HepG2 (cell line): Measurements from ENCODE around the gene SCYL1. TPM values are rescaled to one million over a fixed set of nuclear protein-coding genes. Genes with fewer than 3 reads are reported as not detected.
A peak's percentile ranks its signal among the peaks of the same experiment; 100 is the strongest.

Experiments
- ADNP ChIP-seq: sonication (generic); formaldehyde crosslinking; IDR thresholded peaks from 2 replicates; pipeline ENCODE4 v1.4.0; 2020; ENCODE audit warnings: missing genetic modification reagents
- ARNT2 ChIP-seq: sonication (generic); formaldehyde crosslinking; IDR thresholded peaks from 2 replicates; pipeline ENCODE4 v1.8.0; 2022; ENCODE audit warnings: mild to moderate bottlenecking, low read depth, missing genetic modification reagents, moderate library complexity
- BORCS8-MEF2B ChIP-seq: sonication (generic); formaldehyde crosslinking; IDR thresholded peaks from 2 replicates; pipeline ENCODE4 v1.8.0; 2022; ENCODE audit warnings: mild to moderate bottlenecking, missing genetic modification reagents
- E2F2 ChIP-seq: sonication (generic); formaldehyde crosslinking; IDR thresholded peaks from 2 replicates; pipeline ENCODE4 v1.4.0; 2020; ENCODE audit warnings: missing genetic modification reagents, borderline replicate concordance
- FOXK1 ChIP-seq: sonication (generic); formaldehyde crosslinking; IDR thresholded peaks from 2 replicates; pipeline ENCODE4 v1.4.0; 2020; ENCODE audit warnings: low read depth, missing genetic modification reagents, borderline replicate concordance
- HOXD1 ChIP-seq: sonication (generic); formaldehyde crosslinking; IDR thresholded peaks from 2 replicates; pipeline ENCODE4 v1.5.0; 2020; ENCODE audit warnings: missing genetic modification reagents
- KDM2A ChIP-seq: sonication (generic); formaldehyde crosslinking; IDR thresholded peaks from 2 replicates; pipeline ENCODE4 v1.4.0; 2020; ENCODE audit warnings: low read depth, missing genetic modification reagents, borderline replicate concordance
- MIER2 ChIP-seq: IDR thresholded peaks from 2 replicates; pipeline ENCODE4 v1.6.1; 2016; ENCODE audit warnings: missing biosample characterization, missing genetic modification reagents
- REL ChIP-seq: sonication (generic); formaldehyde crosslinking; conservative IDR thresholded peaks from 2 replicates; pipeline ENCODE4 v1.8.0; 2022; ENCODE audit warnings: mild to moderate bottlenecking, missing genetic modification reagents, moderate library complexity
- polyA plus RNA-seq, 8 experiments: library from polyadenylated mRNA; depleted of rRNA in 3 of 8; stranded (reverse) in 7 of 8; unstranded in 1 of 8; fragments of >200 nt; fragmentation: Illumina TruSeq in 4 of 8; extraction: Trizol in 4 of 8; gene quantifications; 2 replicates each; pipeline versions ENCODE4 v1.2.1 to v1.2.3, GENCODE V29; 2011 to 2016; ENCODE audit warnings: low read depth in 4 of 8, missing spikeins in 1 of 8, mixed read lengths in 1 of 8; ENCODE audit not compliant: insufficient read depth in 1 of 8
- total RNA-seq, 5 experiments: library from RNA; depleted of rRNA; stranded (reverse); fragments of >200 nt; fragmentation: Illumina TruSeq; extraction: Trizol; gene quantifications; 2 replicates each; pipeline ENCODE4 v1.2.3, GENCODE V29; 2016; ENCODE audit warnings: low read depth in 1 of 5
- TF ChIP-seq, protein P1 (sequence below): sonication (generic); formaldehyde crosslinking; IDR thresholded peaks from one replicate; pipeline ENCODE4 v1.5.1; 2020; ENCODE audit warnings: mild to moderate bottlenecking, missing genetic modification reagents; ENCODE audit errors: not compliant biosample characterization
- TF ChIP-seq, protein P2 (sequence below): sonication (generic); formaldehyde crosslinking; IDR thresholded peaks from 2 replicates; pipeline ENCODE4 v1.5.1; 2020; ENCODE audit warnings: missing genetic modification reagents, mild to moderate bottlenecking, borderline replicate concordance
- TF ChIP-seq, protein P3 (sequence below), 2 experiments: sonication (generic) in 1 of 2; formaldehyde crosslinking in 1 of 2; IDR thresholded peaks; 2 replicates each; pipeline versions ENCODE4 v1.5.1 to v1.6.1; 2011 to 2020; ENCODE audit warnings: borderline replicate concordance in 1 of 2, low read depth in 1 of 2, low read length in 1 of 2, mild to moderate bottlenecking in 1 of 2, missing genetic modification reagents in 1 of 2, moderate library complexity in 1 of 2
- TF ChIP-seq, protein P4 (sequence below): sonication (generic); formaldehyde crosslinking; IDR thresholded peaks from 2 replicates; pipeline ENCODE4 v1.5.0; 2020; ENCODE audit warnings: mild to moderate bottlenecking, low read depth, missing genetic modification reagents, borderline replicate concordance

Gene SCYL1
- total and polyA plus RNA-seq, 2 of the 13 experiments (the other 11 are each of a cell fraction or from before 2014, with no cell fraction given), result 65.9 to 103 TPM

DNA sequence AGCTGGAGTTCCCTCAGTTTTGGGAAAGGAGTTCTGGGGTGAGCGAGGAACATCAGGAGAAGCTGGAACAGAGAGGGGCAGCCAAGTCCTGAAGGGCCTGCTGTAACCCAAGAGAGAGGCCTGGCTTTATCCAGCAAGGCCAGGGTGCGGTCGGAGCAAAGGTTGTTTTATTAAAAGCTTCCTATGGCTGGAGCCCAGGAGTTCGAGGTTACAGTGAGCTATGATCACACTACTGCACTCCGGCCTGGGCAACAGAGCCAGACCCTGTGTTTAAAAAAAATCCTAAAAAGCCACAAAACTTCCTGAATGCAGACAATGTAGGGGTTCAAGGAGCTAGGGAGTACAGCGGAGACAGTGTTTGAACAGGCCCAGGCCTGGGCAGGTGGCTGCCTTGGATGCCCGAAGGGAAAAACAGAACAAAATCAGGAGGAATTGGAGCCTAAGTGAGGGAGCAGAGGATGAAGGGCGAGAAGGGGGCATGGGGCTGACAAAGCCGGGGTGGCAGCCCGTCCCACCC lies 48.2 kb upstream of the SCYL1 start (continued):
- TF ChIP-seq E2F2 (no peak), HOXD1 (CRISPR knock-in tag) (no peak), FOXK1 (CRISPR knock-in tag) (no peak), ADNP (CRISPR knock-in tag) (no peak), MIER2 (CRISPR knock-in tag) (no peak), KDM2A (CRISPR knock-in tag) (no peak; the same call in 1 of the 2 replicates), ARNT2 (CRISPR knock-in tag) (no peak), REL (CRISPR knock-in tag) (no peak), BORCS8-MEF2B (CRISPR knock-in tag) (no peak)
- TF ChIP-seq, protein P1, sequence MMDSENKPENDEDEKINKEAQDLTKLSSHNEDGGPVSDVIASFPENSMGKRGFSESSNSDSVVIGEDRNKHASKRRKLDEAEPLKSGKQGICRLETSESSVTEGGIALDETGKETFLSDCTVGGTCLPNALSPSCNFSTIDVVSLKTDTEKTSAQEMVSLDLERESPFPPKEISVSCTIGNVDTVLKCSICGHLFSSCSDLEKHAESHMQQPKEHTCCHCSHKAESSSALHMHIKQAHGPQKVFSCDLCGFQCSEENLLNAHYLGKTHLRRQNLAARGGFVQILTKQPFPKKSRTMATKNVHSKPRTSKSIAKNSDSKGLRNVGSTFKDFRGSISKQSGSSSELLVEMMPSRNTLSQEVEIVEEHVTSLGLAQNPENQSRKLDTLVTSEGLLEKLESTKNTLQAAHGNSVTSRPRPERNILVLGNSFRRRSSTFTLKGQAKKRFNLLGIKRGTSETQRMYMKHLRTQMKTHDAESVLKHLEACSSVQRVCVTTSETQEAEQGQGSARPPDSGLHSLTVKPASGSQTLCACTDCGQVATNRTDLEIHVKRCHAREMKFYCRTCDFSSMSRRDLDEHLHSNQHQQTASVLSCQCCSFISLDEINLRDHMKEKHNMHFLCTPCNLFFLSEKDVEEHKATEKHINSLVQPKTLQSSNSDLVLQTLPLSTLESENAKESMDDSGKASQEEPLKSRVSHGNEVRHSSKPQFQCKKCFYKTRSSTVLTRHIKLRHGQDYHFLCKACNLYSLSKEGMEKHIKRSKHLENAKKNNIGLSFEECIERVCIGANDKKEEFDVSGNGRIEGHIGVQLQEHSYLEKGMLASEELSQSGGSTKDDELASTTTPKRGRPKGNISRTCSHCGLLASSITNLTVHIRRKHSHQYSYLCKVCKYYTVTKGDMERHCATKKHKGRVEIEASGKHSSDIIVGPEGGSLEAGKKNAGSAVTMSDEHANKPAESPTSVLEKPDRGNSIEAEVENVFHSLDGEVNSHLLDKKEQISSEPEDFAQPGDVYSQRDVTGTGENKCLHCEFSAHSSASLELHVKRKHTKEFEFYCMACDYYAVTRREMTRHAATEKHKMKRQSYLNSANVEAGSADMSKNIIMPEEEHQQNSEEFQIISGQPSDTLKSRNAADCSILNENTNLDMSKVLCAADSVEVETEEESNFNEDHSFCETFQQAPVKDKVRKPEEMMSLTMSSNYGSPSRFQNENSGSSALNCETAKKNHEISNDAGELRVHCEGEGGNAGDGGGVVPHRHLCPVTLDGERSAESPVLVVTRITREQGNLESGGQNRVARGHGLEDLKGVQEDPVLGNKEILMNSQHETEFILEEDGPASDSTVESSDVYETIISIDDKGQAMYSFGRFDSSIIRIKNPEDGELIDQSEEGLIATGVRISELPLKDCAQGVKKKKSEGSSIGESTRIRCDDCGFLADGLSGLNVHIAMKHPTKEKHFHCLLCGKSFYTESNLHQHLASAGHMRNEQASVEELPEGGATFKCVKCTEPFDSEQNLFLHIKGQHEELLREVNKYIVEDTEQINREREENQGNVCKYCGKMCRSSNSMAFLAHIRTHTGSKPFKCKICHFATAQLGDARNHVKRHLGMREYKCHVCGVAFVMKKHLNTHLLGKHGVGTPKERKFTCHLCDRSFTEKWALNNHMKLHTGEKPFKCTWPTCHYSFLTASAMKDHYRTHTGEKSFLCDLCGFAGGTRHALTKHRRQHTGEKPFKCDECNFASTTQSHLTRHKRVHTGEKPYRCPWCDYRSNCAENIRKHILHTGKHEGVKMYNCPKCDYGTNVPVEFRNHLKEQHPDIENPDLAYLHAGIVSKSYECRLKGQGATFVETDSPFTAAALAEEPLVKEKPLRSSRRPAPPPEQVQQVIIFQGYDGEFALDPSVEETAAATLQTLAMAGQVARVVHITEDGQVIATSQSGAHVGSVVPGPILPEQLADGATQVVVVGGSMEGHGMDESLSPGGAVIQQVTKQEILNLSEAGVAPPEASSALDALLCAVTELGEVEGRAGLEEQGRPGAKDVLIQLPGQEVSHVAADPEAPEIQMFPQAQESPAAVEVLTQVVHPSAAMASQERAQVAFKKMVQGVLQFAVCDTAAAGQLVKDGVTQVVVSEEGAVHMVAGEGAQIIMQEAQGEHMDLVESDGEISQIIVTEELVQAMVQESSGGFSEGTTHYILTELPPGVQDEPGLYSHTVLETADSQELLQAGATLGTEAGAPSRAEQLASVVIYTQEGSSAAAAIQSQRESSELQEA, result peak; percentile 5
- TF ChIP-seq, protein P2, sequence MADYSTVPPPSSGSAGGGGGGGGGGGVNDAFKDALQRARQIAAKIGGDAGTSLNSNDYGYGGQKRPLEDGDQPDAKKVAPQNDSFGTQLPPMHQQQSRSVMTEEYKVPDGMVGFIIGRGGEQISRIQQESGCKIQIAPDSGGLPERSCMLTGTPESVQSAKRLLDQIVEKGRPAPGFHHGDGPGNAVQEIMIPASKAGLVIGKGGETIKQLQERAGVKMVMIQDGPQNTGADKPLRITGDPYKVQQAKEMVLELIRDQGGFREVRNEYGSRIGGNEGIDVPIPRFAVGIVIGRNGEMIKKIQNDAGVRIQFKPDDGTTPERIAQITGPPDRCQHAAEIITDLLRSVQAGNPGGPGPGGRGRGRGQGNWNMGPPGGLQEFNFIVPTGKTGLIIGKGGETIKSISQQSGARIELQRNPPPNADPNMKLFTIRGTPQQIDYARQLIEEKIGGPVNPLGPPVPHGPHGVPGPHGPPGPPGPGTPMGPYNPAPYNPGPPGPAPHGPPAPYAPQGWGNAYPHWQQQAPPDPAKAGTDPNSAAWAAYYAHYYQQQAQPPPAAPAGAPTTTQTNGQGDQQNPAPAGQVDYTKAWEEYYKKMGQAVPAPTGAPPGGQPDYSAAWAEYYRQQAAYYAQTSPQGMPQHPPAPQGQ (CRISPR knock-in tag), result no peak
- TF ChIP-seq, protein P3, sequence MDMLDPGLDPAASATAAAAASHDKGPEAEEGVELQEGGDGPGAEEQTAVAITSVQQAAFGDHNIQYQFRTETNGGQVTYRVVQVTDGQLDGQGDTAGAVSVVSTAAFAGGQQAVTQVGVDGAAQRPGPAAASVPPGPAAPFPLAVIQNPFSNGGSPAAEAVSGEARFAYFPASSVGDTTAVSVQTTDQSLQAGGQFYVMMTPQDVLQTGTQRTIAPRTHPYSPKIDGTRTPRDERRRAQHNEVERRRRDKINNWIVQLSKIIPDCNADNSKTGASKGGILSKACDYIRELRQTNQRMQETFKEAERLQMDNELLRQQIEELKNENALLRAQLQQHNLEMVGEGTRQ (IDR thresholded peaks at IDR 0.05; ENCODE audit: low read depth, low read length), result no peak
- TF ChIP-seq, protein P3 (CRISPR knock-in tag; IDR thresholded peaks at IDR 0.05; ENCODE audit: borderline replicate concordance), result no peak
- TF ChIP-seq, protein P4, sequence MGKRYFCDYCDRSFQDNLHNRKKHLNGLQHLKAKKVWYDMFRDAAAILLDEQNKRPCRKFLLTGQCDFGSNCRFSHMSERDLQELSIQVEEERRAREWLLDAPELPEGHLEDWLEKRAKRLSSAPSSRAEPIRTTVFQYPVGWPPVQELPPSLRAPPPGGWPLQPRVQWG (CRISPR knock-in tag), result no peak
